Fibroblast of lung (primary cell): ENCODE results near the gene C5AR1. TPM values are rescaled to one million over a fixed set of nuclear protein-coding genes. Genes with fewer than 3 reads are reported as not detected.

Experiments
- DNase-seq, 2 donors: peaks; one replicate each; pipeline versions ENCODE4 v3.0.0 to v3.0.0-alpha.2; 2010; ENCODE audit warnings: low read depth in 2 of 2
- H2AFZ ChIP-seq: 2 replicates; pipeline ENCODE4 v1.5.1; 2012; ENCODE audit warnings: low read length, control low read depth, inconsistent platforms
- H3K27ac ChIP-seq: 2 replicates; pipeline ENCODE4 v1.5.1; 2011; ENCODE audit warnings: low read length, control low read depth; ENCODE audit not compliant: insufficient read depth
- H3K27me3 ChIP-seq: 2 replicates; pipeline ENCODE4 v1.5.1; 2011; ENCODE audit warnings: mild to moderate bottlenecking, low read length; ENCODE audit not compliant: control insufficient read depth, insufficient read depth
- H3K36me3 ChIP-seq: 2 replicates; pipeline ENCODE4 v1.5.1; 2011; ENCODE audit warnings: low read length; ENCODE audit not compliant: control insufficient read depth, insufficient read depth
- H3K4me1 ChIP-seq: 2 replicates; pipeline ENCODE4 v1.5.1; 2011; ENCODE audit warnings: low read length; ENCODE audit not compliant: control insufficient read depth, insufficient read depth; ENCODE audit errors: extremely low read depth
- H3K4me2 ChIP-seq: 2 replicates; pipeline ENCODE4 v1.5.1; 2011; ENCODE audit warnings: low read length, control low read depth; ENCODE audit not compliant: insufficient read depth; ENCODE audit errors: extremely low read depth
- H3K4me3 ChIP-seq, 4 experiments: fragments of 200-600 bp in 1 of 4; sonication (generic) in 1 of 4; replicated peaks in 1 of 4; 2 replicates each; pipeline ENCODE4 v1.5.1; 2011 to 2016; ENCODE audit warnings: low read length in 4 of 4, low read depth in 3 of 4, mild to moderate bottlenecking in 3 of 4, control low read depth in 2 of 4, inconsistent platforms in 1 of 4, mixed read lengths in 1 of 4; ENCODE audit not compliant: insufficient read depth in 1 of 4; ENCODE audit errors: control extremely low read depth in 1 of 4
- H3K79me2 ChIP-seq: 2 replicates; pipeline ENCODE4 v1.5.1; 2012; ENCODE audit warnings: mild to moderate bottlenecking, low read length, inconsistent platforms; ENCODE audit not compliant: control insufficient read depth, insufficient read depth
- H3K9ac ChIP-seq: 2 replicates; pipeline ENCODE4 v1.5.1; 2011; ENCODE audit warnings: mild to moderate bottlenecking, low read length, control low read depth; ENCODE audit not compliant: insufficient read depth
- H3K9me3 ChIP-seq: 2 replicates; pipeline ENCODE4 v1.5.1; 2012; ENCODE audit warnings: low read depth, low read length; ENCODE audit not compliant: control insufficient read depth, insufficient read depth
- H4K20me1 ChIP-seq: 2 replicates; pipeline ENCODE4 v1.5.1; 2011; ENCODE audit warnings: low read length; ENCODE audit not compliant: control insufficient read depth, insufficient read depth; ENCODE audit errors: extremely low read depth
- CTCF ChIP-seq, 2 donors: IDR thresholded peaks in 1 of 2; conservative IDR thresholded peaks in 1 of 2; 1 replicate in 1 of 2; 2 replicates in 1 of 2; pipeline ENCODE4 v1.5.1; 2011 to 2012; ENCODE audit warnings: low read length in 2 of 2, control low read depth in 1 of 2, inconsistent platforms in 1 of 2, low read depth in 1 of 2, mild to moderate bottlenecking in 1 of 2
- EZH2 ChIP-seq: IDR thresholded peaks from 2 replicates; pipeline ENCODE4 v1.5.1; 2012; ENCODE audit warnings: low read length, control low read depth, mild to moderate bottlenecking; ENCODE audit errors: missing control alignments
- polyA plus RNA-seq, 2 donors: library from polyadenylated mRNA; depleted of rRNA in 1 of 2; stranded (reverse) in 1 of 2; unstranded in 1 of 2; fragments of >200 nt; gene quantifications; 2 replicates each; pipeline ENCODE4 v1.2.1, GENCODE V29; 2011 to 2012; ENCODE audit warnings: missing spikeins in 1 of 2
- total RNA-seq: library from RNA; depleted of rRNA; stranded (reverse); fragments of >200 nt; gene quantifications from 2 replicates; pipeline ENCODE4 v1.2.1, GENCODE V29; 2014

The C5AR1 gene
- total and polyA plus RNA-seq, 2 donors (not counting 1 experiment from before 2014, with no cell fraction given) = 0.33 to 0.81 TPM

DNA sequence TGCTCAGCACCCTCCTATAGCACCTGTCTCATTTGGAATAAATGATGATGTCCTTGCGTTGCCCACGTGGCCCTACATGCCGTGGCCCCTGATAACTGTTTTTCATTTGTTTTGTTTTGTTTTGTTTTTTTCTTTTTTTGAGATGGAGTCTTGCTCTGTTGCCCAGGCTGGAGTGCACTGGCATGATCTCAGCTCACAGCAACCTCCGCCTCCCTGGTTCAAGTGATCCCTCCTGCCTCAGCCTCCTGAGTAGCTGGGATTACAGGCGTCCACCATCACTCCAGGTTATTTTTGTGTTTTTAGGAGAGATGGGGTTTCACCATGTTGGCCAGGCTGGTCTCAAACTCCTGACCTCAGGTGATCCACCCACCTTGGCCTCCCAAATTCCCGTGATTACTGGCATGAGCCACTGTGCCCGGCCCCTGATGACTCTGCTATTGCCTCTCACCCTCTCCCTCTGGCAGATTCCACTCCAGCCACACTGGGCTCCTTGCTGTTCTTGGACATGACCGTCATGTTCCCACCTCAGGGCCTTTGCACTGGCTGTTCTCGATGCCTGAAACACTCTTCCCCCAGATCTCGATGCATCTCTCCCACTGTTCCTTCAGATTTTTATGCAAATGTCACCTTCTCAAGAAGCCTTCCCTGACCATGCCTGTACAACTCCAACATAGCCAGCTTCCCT, 29.7 kb downstream of the C5AR1 start:
- Histone ChIP-seq H3K79me2 (no peaks in the 10 kb centered on the region), H3K4me1 (no peaks in the 10 kb centered on the region), H3K4me2 (no peak overlapping the region), H3K27me3 (no peaks in the 10 kb centered on the region), H3K36me3 (no peaks in the 10 kb centered on the region), H3K27ac (no peak overlapping the region), H2AFZ (no peak overlapping the region), H3K9ac (no peak overlapping the region), H4K20me1 (no peaks in the 10 kb centered on the region), H3K9me3 (no peaks in the 10 kb centered on the region), H3K4me3 (no peak overlapping the region)
- TF ChIP-seq EZH2 = no peak
- no peak for TF ChIP-seq CTCF (conservative IDR thresholded peaks at IDR 0.05 in 1 of 2, IDR thresholded peaks at IDR 0.05 in 1 of 2; ENCODE audit: low read depth in 1 of 2, low read length in 2 of 2)
- DNase-seq = no peak

DNA sequence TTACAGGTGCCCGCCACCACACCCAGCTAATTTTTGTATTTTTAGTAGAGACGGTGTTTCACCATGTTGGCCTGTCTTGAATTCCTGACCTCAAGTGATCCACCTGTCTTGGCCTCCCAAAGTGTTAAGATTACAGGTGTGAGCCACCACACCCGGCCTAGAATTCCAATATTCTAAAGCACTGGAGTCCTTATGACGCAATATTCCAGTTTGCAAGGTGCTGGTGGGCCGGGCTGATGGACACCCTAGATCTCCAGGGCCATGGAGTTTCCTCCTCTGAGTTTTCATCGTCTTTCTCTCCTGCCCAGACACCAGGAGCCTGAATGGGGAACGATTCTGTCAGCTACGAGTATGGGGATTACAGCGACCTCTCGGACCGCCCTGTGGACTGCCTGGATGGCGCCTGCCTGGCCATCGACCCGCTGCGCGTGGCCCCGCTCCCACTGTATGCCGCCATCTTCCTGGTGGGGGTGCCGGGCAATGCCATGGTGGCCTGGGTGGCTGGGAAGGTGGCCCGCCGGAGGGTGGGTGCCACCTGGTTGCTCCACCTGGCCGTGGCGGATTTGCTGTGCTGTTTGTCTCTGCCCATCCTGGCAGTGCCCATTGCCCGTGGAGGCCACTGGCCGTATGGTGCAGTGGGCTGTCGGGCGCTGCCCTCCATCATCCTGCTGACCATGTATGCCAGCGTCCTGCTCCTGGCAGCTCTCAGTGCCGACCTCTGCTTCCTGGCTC, 31.0 kb downstream of the C5AR1 start:
- TF ChIP-seq EZH2 (no peak), CTCF (conservative IDR thresholded peaks at IDR 0.05 in 1 of 2, IDR thresholded peaks at IDR 0.05 in 1 of 2; ENCODE audit: low read depth in 1 of 2, low read length in 2 of 2) (no peak)
- Histone ChIP-seq H3K4me3 (no peak overlapping the region), H3K9ac (no peak overlapping the region), H4K20me1 (no peaks in the 10 kb centered on the region), H3K27ac (no peak overlapping the region), H3K4me1 (no peaks in the 10 kb centered on the region), H3K27me3 (no peaks in the 10 kb centered on the region), H3K79me2 (no peaks in the 10 kb centered on the region), H2AFZ (no peak overlapping the region), H3K9me3 (no peaks in the 10 kb centered on the region), H3K4me2 (no peak overlapping the region), H3K36me3 (no peaks in the 10 kb centered on the region)
- no peak for DNase-seq

- no peaks in the 10 kb centered on the region for H3K79me2 ChIP-seq
- H3K27ac ChIP-seq = no peak overlapping the region
- DNase-seq = no peak
Observed at GRCh38 chr19:47341734-47342133, 32.1 kb downstream of the C5AR1 start.

More at GRCh38 chr19:47341734-47342133, 32.1 kb downstream of the C5AR1 start:
- no peaks in the 10 kb centered on the region for H3K36me3 ChIP-seq
- no peak for TF ChIP-seq CTCF (conservative IDR thresholded peaks at IDR 0.05 in 1 of 2, IDR thresholded peaks at IDR 0.05 in 1 of 2; ENCODE audit: low read depth in 1 of 2, low read length in 2 of 2)
- no peak for TF ChIP-seq EZH2
- H3K4me3 ChIP-seq = no peak overlapping the region
- H3K4me1 ChIP-seq = no peaks in the 10 kb centered on the region
- H3K9me3 ChIP-seq = no peaks in the 10 kb centered on the region
- H3K9ac ChIP-seq = no peak overlapping the region
- no peaks in the 10 kb centered on the region for H4K20me1 ChIP-seq
- no peaks in the 10 kb centered on the region for H3K27me3 ChIP-seq
- H3K4me2 ChIP-seq = no peak overlapping the region
- no peak overlapping the region for H2AFZ ChIP-seq
